GM21619 (cell line): ENCODE measurements around the gene RBM25.
A peak's percentile ranks its signal among the peaks of the same experiment; 100 is the strongest.
"Not testable (repeated sequence)": the region's sequence is repeated elsewhere in the genome, so short reads cannot be mapped to it uniquely, and the experiment has no call there.

Source experiments
- ATAC-seq: cut with Tn5 transposase; IDR thresholded peaks from one replicate; pipeline ENCODE4 v1.9.1; 2021; ENCODE audit not compliant: unreplicated experiment

Gene RBM25

DNA sequence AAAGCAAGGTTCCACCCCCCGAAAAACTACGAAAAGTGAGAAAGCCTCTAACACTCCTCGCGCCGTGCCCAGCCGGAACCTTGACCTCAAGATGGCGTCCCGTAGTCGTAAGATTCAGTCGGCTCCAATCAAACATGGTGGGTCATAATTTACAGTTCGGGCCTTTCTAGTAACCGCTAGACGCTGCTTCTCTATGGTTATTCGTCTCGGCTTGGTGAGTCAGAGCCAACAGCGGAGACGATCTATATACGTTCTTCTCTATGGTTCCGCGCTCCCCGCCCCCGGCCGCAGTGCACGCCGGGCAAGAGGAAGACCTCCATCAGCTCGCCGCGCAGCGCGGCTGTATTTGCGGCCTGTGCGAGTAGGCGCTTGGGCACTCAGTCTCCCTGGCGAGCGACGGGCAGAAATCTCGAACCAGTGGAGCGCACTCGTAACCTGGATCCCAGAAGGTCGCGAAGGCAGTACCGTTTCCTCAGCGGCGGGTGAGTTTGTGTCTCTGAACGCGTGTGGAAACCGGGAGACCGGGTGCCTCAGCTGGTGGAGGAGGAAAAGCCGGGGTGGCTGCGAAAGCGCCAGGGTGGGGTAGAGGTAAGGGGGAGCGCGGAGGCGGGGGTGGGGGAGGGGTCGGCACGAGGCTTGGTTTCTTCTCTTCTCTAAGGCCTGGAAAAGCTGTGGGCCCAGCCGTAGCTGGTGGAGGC, at the start of gene RBM25:
TSS of gene RBM25 (plus strand) at position 311 of the 698 bp plus-strand sequence. CDS start 13,108 bp downstream, outside the sequence.
- peak; percentile 95 for ATAC-seq

DNA sequence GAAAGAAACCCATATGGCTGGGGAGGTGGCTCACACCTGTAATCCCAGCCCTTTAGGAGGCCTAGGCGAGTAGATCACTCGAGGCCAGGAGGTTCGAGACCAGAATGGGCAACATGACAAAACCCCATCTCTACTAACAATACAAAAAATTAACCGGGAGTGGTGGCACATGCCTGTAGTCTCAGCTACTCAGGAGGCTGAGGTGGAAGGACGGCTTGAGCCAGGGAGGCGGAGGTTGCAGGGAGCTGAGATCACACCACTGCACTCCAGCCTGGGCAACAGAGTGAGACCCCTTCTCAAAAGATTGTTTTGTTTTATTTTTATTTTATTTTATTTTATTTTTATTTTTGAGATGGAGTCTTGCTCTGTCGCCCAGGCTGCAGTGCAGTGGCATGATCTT, 47.1 kb upstream of the RBM25 start:
- ATAC-seq, result not testable (repeated sequence)

DNA sequence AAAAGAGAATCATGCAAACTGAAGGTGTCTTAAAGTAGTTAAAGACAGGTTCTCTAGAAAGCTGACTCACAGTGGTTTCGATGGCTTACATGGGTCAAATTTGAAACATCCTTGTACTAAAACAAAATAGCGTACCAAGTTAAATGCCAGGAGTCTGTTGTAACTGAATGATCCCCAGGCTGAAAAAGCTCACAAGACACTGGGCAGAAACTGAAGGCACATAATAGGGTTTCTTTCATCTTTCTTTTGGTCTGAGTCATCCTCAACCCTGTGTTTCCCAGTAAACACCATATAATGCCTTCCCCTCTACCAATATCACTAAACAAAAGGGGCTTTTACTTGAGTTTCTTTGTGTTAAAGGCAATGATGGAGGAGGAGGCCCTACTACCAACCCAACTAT, 44.2 kb upstream of the RBM25 start:
- peak; percentile 93 for ATAC-seq

DNA sequence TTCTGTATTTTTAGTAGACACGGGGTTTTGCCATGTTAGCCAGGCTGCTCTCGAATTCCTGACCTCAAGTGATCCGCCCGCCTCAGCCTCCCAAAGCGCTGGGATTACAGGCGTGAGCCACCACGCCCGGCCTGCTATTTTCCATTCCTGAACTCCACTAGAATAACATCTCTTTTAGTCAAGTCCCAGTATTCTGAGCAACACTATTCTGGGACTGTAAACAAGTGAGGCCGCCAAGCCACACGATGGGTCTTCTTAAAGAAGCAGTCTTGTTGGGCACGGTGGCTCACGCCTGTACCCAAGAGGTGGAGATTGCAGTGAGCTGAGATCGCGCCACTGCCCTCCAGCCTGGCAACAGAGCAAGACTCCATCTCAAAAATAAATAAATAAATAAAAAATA, 42.8 kb upstream of the RBM25 start:
- ATAC-seq, result not testable (repeated sequence)

DNA sequence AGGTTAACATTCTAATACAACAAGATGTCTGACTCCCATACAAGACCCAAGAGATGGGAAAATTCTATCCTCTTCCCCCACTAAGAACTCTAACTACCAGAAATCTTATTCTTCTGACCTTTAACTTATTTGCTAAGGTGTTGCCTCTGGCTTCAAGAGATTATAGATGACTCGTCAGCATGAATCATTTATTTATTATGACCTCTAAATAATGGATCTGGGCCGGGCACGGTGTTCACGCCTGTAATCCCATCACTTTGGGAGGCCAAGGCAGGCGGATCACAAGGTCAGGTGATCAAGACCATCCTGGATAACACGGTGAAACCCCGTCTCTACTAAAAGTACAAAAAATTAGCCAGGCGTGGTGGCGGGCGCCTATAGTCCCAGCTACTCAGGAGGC, 42.3 kb upstream of the RBM25 start:
- not testable (repeated sequence) for ATAC-seq

DNA sequence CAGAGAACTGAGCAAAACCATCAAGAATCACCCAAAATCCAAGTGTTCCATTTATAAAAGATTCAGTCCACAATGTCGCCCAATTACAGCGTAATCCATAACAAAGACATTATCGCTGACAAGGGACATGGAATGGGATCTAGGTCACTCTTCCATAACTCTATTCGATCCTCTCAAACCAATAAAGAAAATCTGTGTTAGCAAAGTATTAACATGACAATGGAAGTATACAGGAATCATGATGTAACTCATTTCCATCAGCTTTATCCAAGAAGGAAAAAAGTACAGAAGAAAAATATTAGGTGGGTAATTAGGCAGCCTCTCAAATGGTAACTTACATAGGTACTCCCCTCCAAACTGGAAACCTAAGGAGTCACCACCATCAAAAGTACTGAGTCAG, 36.3 kb upstream of the RBM25 start:
- ATAC-seq, result no peak

DNA sequence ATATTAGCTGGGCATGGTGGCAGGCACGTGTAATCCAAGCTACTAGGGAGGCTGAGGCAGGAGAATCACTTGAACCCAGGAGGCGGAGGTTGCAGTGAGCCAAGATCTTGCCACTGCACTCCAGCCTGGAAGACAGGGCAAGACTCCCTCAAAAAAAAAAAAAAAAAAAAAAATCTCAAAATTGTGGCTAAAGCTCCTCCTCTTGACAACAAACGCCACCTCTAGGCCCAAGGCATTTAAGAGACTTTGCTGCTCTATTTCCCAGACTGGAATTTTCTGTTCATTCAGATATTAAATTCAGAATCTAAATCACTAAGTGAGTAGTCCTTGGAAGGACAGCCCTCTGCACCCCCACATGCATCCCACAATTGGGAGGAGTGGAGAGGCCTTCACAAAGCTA, 32.8 kb upstream of the RBM25 start:
- ATAC-seq, result no peak

DNA sequence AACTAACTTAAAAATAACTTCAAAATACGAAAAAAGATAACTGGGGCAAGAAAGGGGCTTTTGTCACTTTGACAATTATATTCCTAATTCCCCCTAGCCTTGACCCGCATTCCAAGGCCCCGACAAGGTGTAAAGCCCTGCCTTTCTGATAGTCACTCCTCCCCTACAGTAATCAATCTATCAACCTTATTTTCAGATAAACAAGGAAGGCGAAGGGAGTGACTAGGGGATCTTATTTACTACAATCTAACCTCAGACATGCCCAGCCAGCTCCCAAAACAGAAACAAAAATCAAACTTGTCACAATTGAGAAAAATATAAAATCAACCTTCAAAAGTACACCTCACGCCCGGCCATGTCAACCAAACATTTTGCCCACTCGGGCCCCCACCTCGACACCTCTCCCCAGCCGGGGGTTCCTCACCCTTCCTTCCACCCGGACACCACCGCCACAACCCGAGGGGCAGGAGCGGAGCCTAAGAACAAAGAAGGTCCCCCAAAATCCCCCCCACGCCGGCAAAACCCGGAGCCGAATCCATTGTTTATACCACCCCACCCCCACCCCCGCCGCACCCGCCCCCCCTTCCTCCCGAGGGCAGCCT, 32.0 kb upstream of the RBM25 start:
- ATAC-seq, result no peak

DNA sequence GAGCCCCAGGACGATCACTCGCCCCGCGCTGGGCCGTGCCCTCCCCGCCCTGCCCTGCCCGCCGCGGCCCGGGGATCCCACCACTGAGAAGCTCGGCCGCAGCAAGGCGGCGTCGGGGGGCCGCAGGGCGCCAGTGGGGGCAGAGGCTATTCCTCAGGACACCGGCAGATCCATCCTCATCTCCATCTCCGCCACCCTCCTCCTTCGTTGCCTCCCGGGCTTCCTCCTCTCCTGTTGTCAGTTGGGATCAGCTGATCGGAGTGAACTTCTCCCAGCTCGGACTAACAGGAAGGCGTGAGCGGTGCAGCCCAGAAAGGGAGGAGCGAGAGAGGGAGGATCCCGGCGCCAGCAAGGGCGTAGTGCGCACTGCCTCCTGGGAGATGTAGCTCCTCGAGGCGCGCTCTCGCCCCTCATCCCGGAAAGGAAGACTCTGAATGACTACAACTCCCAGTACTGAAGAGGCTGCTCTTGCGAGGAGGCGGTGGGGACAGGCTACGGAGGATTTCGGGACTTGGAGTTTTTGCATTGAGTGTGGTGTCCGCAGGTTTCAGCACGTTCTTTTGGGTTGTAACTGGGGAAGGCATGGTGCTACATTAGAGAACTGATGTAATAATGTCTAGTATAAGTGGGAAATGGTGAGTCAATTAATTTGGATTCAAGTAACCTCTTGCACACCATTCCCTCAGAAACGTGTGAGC, 31.3 kb upstream of the RBM25 start, which contains the start of gene ZFYVE1:
TSS of gene ZFYVE1 (minus strand) at position 262 of the 698 bp plus-strand sequence. CDS start 2,598 bp downstream, outside the sequence.
- peak; percentile 96 for ATAC-seq

DNA sequence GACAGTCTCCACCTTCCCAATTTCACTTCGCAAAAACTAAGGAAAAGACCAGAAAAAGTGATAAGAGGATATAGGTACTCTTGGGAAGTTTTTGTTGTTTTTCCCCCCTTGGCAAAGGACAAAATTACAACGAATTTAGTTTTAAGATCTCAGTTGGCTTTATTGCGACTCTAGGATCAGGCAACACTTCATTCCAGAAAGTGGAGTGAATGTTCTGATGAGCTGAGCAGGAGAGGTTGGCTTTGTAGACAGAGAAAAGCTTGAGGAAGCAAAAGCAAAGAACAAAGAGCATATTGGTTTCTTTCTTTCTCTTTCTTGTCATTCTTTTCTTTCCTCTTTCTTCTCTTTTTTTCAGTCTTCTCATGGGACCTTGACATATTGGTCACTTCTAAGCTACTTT, 30.8 kb upstream of the RBM25 start:
- no peak for ATAC-seq

DNA sequence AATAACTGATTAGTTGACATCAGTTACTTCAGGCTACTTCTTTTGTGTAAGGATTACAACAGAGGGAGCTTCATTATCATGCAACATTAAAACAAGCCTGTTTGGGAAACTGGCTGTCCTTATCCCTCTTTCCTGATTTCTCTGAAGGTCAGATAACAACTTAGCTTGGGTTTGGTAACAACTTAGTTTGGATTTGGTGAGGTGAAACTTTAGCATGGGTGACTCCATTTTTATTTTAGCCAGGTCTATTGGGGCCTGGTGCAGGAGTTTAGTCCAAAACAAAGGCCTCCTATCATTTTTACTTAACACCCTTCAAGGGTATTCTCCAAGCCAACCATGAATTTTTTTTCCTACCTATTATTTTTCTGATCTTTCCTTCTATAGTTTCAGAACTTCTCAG, 30.4 kb upstream of the RBM25 start:
- no peak for ATAC-seq

DNA sequence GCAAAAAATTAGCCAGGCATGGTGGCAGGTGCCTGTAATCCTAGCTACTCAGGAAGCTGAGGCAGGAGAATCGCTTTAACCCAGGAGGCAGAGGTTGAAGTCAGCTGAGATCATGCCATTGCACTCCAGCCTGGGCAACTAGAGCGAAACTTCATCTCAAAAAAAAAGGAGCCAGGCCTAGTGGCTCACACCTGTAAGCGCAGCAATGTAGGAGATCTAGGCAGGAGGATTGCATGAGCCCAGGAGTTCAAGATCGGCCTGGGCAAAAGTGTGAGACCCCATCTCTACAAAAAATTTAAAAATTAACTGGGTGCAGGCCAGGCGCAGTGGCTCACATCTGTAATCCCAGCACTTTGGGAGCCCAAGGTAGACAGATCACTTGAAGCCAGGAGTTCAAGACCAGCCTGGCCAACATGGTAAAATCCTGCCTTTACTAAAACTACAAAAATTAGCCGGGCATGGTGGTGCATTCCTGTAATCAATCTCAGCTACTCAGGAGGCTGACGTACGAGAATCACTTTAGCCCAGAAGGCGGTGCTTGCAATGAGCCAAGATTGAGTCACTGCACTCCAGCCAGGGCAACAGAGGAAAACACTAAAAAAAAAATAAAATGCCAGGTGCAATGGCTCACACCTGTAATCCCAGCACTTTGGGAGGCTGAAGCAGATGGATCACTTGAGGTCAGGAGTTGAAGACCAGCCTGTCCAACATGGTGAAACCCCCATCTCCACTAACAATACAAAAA, 21.5 kb upstream of the RBM25 start:
- ATAC-seq, result not testable (repeated sequence)

DNA sequence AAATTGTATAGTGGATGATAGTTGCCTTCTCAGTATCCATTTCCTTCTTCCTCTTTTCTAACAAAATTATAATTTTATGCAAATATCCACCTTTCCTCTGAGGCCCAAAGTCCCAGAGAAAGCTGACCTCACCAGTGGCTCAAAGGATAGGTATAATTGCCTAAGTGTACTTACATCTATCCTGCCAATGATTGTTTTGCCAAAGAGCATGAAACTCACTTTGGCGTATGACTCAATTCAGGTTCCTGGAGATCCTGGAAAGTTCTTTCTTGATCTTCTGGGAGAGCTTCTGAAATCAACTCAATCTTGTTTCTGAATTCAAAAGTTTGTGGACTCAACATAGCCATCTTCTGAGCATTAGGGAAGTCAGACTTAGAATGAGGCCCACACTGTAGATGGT, 10.5 kb upstream of the RBM25 start:
- no peak for ATAC-seq

DNA sequence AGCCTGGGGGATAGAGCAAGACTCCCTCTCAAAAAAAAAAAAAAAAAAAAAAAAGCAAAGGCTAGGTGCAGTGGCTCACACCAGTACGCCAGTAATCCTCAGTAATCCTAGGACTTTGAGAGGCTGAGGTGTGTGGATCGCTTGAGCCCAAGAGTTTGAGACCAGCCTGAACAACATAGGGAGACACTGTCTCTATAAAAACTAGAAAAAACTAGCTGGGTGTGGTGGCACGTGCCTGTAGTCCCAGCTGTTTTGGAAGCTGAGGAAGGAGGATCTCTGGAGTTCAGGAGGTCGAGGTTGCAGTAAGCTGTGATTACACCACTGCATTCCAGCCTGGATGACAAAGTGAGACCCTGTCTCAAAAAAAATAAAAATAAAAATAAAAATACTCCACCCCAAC, 8.9 kb upstream of the RBM25 start:
- no peak for ATAC-seq

DNA sequence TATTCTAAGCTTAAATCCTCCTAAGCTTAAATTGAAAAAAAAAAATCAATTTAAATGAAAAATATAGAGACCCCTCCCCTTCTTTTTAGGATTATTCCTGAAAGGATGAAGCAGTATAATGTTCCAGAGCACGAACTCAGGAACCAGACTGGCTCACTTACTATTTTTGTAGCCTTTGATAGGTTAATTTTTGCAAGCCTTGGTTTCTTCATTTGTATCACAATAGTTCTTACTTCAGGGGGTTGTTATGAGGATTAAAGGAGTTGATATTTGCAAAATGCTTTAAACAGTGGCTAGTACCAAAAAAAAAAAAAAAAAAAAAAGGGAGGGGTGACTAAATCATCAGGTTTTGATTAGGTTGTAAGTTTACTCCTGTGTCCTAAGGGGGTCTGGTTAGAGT, 3.1 kb upstream of the RBM25 start:
- ATAC-seq, result no peak

DNA sequence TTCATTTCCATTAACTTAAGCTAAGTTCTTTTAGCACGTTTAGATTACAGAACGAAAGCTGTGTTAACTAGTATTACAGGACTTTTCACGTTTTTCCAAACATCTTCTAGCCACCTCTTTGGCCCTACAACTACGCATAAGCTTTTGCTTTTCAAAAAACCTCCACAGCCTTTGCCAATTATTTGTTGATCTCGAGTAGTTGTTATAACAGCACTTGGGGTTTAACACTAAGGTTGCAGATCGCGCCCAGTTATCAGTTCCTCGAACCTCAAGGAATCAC, 450 bp upstream of the RBM25 start:
- no peak for ATAC-seq

DNA sequence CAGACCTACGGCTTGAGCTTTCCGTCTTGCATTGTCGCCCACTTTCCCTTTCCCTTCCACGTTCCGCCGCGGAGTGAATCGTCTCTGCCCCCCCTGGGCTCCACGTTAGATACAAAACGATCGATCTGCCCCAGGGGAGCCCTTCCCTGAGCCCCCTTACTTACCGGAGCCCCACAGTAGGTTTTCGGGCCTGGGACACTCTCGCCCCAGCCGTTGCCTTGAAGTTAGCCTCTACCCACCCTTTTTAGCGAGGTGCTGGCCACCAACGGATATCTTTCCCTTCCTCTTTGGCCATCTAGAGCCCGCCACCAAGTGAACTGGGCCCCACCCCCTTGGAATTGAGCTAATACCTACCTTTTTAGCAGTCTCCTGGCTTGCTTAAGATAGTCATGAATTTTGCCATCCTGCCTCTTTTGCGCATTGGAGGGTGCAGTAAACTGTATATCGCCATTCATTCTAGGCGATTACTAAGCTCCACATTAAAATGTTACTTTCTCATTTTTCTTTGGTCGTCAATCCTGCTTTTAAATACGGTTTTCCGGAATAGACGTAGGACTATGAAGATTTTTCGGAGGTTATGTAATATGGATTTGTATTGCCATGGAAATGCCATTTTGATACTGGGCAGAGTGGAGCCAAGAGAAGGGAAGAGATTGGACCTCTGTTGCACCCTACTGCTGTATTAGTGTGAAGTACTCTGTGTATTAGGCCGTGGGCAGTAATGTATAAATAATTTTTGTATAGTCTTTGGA, 764 bp downstream of the RBM25 start:
- ATAC-seq, result peak; percentile 9

DNA sequence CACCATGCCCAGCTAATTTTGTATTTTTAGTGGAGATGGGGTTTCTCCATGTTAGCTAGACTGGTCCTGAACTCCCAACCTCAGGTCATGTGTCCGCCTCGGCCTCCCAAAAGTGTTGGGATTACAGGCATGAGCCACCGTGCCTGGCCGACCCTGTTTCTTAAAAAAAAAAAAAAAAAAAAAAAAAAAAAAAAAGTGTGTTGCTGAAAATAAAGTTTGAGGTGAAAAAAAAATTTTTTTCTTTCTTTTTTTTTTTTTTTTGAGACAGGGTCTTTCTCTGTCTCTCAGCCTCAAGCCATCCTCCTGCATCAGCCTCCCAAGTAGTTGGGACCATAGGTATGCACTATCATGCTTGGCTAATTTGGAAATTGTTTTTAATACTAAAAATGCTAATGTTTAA, 11.3 kb downstream of the RBM25 start:
- ATAC-seq, result no peak

DNA sequence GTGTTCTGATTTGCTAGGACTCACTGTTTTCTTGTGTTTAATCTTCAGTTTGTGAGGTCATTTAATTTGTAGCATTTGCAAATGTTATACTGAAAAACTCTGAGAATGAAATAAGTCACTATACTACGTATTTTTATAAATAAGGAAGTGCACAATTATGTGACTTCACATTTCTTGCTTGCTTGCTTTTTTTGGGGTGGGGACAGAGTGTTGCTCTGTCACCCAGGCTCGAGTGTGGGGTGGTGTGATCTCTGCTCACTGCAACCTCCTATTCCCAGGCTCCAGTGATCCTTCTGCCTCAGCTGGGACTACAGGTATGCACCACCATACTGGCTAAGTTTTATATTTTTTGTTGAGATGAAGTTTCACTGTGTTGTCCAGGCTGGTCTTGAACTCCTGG, 32.7 kb downstream of the RBM25 start:
- ATAC-seq, result no peak

DNA sequence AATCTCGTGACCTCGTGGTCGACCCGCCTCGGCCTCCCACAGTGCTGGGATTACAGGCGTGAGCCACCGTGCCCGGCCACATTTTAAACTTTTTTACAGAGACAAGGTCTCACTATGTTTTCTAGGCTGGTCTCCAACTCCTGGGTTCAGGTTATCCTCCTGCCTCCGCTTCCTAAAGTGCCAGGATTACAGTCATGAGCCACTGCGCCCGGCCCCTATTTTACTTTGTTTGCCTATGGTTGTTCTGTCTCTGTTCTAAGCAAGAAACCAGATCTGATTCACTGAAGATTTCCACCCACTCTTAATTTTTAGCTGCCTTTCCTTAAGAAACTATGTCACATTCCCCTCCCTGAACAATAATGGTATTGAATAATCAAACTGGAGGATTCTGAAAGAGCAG, 39.1 kb downstream of the RBM25 start:
- no peak for ATAC-seq

DNA sequence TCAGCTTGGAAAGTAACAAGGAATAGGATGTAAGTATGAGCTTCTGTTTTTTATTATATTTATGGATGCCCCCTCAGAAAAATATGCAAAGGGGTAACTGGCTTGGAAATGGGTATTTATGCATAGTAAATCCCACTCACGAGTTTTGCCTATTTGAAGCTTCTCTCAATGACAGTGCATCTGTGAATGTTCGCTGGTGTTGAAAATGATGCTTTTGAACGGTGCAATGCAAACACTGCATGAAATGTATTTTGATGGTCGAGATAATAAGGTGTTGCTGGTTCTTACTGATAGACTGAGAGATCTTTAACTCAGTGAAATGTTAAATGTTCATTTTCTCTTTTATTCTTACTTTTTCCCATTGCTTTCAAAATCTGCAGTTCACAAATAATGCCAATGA, 42.0 kb downstream of the RBM25 start:
- no peak for ATAC-seq
